HL-60 (cell line): ENCODE data around the gene PGP.
A peak's percentile ranks its signal among the peaks of the same experiment; 100 is the strongest.

ENCODE experiments used
- CTCF ChIP-seq: IDR thresholded peaks from one replicate; pipeline ENCODE4 v1.5.1; 2011; ENCODE audit warnings: low read length, control low read depth, inconsistent platforms; ENCODE audit not compliant: insufficient read depth
- GABPA ChIP-seq: IDR thresholded peaks from 2 replicates; pipeline ENCODE4 v1.6.1; 2012; ENCODE audit warnings: low read depth
- POLR2AphosphoS5 ChIP-seq: IDR thresholded peaks from 2 replicates; pipeline ENCODE4 v1.6.1; 2012; ENCODE audit warnings: low read depth
- REST ChIP-seq: IDR thresholded peaks from 2 replicates; pipeline ENCODE4 v1.6.1; 2012; ENCODE audit warnings: low read depth; ENCODE audit not compliant: insufficient replicate concordance

DNA sequence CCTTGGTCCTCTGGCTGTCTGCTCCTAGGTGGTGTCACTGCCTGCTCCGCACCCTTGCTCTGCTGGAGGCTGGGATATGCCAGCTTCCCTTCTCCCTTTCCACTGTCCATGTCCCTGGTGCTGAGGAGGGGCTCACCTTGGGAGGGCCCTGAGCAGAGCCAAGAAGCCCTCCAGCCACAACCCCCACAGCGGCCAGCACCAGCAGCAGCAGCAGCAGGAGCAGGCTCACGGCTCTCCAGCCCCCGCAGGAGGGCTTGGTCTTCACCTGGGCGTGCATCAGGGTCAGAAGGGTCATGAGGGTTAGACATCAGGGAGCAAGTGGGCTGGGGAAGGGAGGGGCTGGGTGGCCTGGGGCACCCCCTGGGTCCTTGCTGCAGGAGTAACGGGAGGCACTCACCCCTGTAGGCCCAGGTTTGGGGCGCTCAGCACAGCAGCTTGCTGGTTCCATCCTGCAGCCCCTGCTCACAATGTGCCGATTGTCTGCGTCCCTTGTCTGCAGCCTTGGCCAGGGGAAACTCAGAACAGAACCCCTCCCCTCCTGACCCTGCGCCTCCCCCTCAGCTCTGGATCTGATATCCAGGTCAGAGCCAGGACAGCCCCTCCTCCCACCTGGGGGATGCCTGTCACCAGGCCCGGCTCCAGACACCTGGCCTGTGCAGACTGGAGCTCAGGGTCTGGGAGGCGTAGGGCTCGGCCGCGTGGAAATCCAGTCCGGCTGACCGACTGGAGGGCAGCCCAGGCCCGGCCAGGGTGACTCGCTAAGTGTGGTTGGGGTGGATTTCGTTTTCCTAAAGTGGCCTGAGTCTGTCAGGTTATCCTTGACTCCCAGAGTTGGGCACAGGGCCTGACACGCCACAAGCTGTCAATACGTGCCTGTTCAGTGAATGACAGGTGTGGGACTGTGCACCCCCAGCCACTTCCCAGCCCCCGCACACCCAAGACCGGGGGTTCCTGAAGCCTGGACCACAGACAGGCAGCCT, 4.0 kb downstream of the PGP start, which contains the start of gene BRICD5:
- no peak for TF ChIP-seq CTCF
- peak; percentile 23 for TF ChIP-seq POLR2AphosphoS5
- no peak for TF ChIP-seq GABPA
- TF ChIP-seq REST, result no peak
